IPS-15b (cell line): ENCODE measurements around the gene MYO5C.

Experiments
- H3K27me3 ChIP-seq: one replicate; pipeline ENCODE4 v1.6.1; 2013; ENCODE audit warnings: low read length; ENCODE audit not compliant: control insufficient read depth, insufficient read depth
- H3K36me3 ChIP-seq: one replicate; pipeline ENCODE4 v1.6.1; 2013; ENCODE audit warnings: low read length; ENCODE audit not compliant: control insufficient read depth, insufficient read depth
- H3K4me1 ChIP-seq: one replicate; pipeline ENCODE4 v1.6.1; 2013; ENCODE audit warnings: mild to moderate bottlenecking, low read length; ENCODE audit not compliant: control insufficient read depth, insufficient read depth
- H3K4me3 ChIP-seq: one replicate; pipeline ENCODE4 v1.5.1; 2013; ENCODE audit warnings: low read depth, low read length
- H3K9ac ChIP-seq: one replicate; pipeline ENCODE4 v1.6.1; 2013; ENCODE audit warnings: low read depth, mild to moderate bottlenecking, low read length
- H3K9me3 ChIP-seq: one replicate; pipeline ENCODE4 v1.6.1; 2013; ENCODE audit warnings: mild to moderate bottlenecking, low read length; ENCODE audit not compliant: control insufficient read depth, insufficient read depth

MYO5C gene

GRCh38 chr15:52217186-52217585 lies 78.4 kb downstream of the MYO5C start:
- no peaks in the 10 kb centered on the region for H3K9me3 ChIP-seq
- H3K36me3 ChIP-seq: peaks cover 39% of the 10 kb centered on the region
- no peaks in the 10 kb centered on the region for H3K4me1 ChIP-seq
- H3K9ac ChIP-seq: no peak overlapping the region
- H3K4me3 ChIP-seq: no peak overlapping the region
- H3K27me3 ChIP-seq: no peaks in the 10 kb centered on the region

- H3K4me3 ChIP-seq: no peak overlapping the region
- no peaks in the 10 kb centered on the region for H3K27me3 ChIP-seq
- H3K9ac ChIP-seq: no peak overlapping the region
- no peaks in the 10 kb centered on the region for H3K9me3 ChIP-seq
- peaks cover 33% of the 10 kb centered on the region for H3K36me3 ChIP-seq
- no peaks in the 10 kb centered on the region for H3K4me1 ChIP-seq
Observed at GRCh38 chr15:52214553-52214952, 81.1 kb downstream of the MYO5C start.

- no peaks in the 10 kb centered on the region for H3K27me3 ChIP-seq
- H3K4me3 ChIP-seq: no peak overlapping the region
- H3K9me3 ChIP-seq: no peaks in the 10 kb centered on the region
- no peak overlapping the region for H3K9ac ChIP-seq
- no peaks in the 10 kb centered on the region for H3K4me1 ChIP-seq
- H3K36me3 ChIP-seq: peaks cover 26% of the 10 kb centered on the region
Observed at GRCh38 chr15:52213206-52213605, 82.4 kb downstream of the MYO5C start.

- peaks cover 13% of the 10 kb centered on the region for H3K36me3 ChIP-seq
- H3K4me3 ChIP-seq: no peak overlapping the region
- H3K9me3 ChIP-seq: no peaks in the 10 kb centered on the region
- H3K4me1 ChIP-seq: no peaks in the 10 kb centered on the region
- H3K27me3 ChIP-seq: no peaks in the 10 kb centered on the region
- H3K9ac ChIP-seq: no peak overlapping the region
Observed at GRCh38 chr15:52208306-52208946, 87.2 kb downstream of the MYO5C start.

- no peak overlapping the region for H3K4me3 ChIP-seq
- peaks cover 8% of the 10 kb centered on the region for H3K36me3 ChIP-seq
- H3K9ac ChIP-seq: no peak overlapping the region
- H3K9me3 ChIP-seq: no peaks in the 10 kb centered on the region
- no peaks in the 10 kb centered on the region for H3K4me1 ChIP-seq
- no peaks in the 10 kb centered on the region for H3K27me3 ChIP-seq
Observed at GRCh38 chr15:52207191-52207590, 88.4 kb downstream of the MYO5C start.

- Histone ChIP-seq H3K9me3 (no peaks in the 10 kb centered on the region), H3K4me1 (no peaks in the 10 kb centered on the region), H3K36me3 (peaks cover 5% of the 10 kb centered on the region), H3K4me3 (no peak overlapping the region), H3K27me3 (no peaks in the 10 kb centered on the region), H3K9ac (no peak overlapping the region)
Observed at GRCh38 chr15:52206446-52206845, 89.2 kb downstream of the MYO5C start.

- no peaks in the 10 kb centered on the region for H3K9me3 ChIP-seq
- H3K4me1 ChIP-seq: no peaks in the 10 kb centered on the region
- no peak overlapping the region for H3K4me3 ChIP-seq
- H3K27me3 ChIP-seq: no peaks in the 10 kb centered on the region
- peaks cover 9% of the 10 kb centered on the region for H3K36me3 ChIP-seq
- no peak overlapping the region for H3K9ac ChIP-seq
Observed at GRCh38 chr15:52204657-52205056, 90.9 kb downstream of the MYO5C start.

- no peak overlapping the region for H3K9ac ChIP-seq
- H3K4me1 ChIP-seq: no peaks in the 10 kb centered on the region
- H3K4me3 ChIP-seq: no peak overlapping the region
- H3K9me3 ChIP-seq: no peaks in the 10 kb centered on the region
- H3K27me3 ChIP-seq: no peaks in the 10 kb centered on the region
- H3K36me3 ChIP-seq: peaks cover 9% of the 10 kb centered on the region
Observed at GRCh38 chr15:52200831-52201365, 94.7 kb downstream of the MYO5C start.

- H3K36me3 ChIP-seq: peaks cover 4% of the 10 kb centered on the region
- H3K4me1 ChIP-seq: no peaks in the 10 kb centered on the region
- H3K9me3 ChIP-seq: no peaks in the 10 kb centered on the region
- no peaks in the 10 kb centered on the region for H3K27me3 ChIP-seq
- no peak overlapping the region for H3K4me3 ChIP-seq
- H3K9ac ChIP-seq: no peak overlapping the region
Observed at GRCh38 chr15:52199271-52199670, 96.3 kb downstream of the MYO5C start.

- H3K9me3 ChIP-seq: no peaks in the 10 kb centered on the region
- peaks cover 4% of the 10 kb centered on the region for H3K36me3 ChIP-seq
- H3K27me3 ChIP-seq: no peaks in the 10 kb centered on the region
- H3K4me1 ChIP-seq: no peaks in the 10 kb centered on the region
- no peak overlapping the region for H3K4me3 ChIP-seq
- no peak overlapping the region for H3K9ac ChIP-seq
Observed at GRCh38 chr15:52196891-52197290, 98.7 kb downstream of the MYO5C start.

GRCh38 chr15:52193791-52194190 lies 101.8 kb downstream of the MYO5C start:
- no peaks in the 10 kb centered on the region for H3K27me3 ChIP-seq
- no peak overlapping the region for H3K9ac ChIP-seq
- H3K4me3 ChIP-seq: no peak overlapping the region
- no peaks in the 10 kb centered on the region for H3K36me3 ChIP-seq
- no peaks in the 10 kb centered on the region for H3K4me1 ChIP-seq
- H3K9me3 ChIP-seq: no peaks in the 10 kb centered on the region

- Histone ChIP-seq H3K9ac (no peak overlapping the region), H3K4me1 (no peaks in the 10 kb centered on the region), H3K27me3 (no peaks in the 10 kb centered on the region), H3K36me3 (no peaks in the 10 kb centered on the region), H3K4me3 (no peak overlapping the region), H3K9me3 (no peaks in the 10 kb centered on the region)
Observed at GRCh38 chr15:52193321-52193720, 102.3 kb downstream of the MYO5C start.
